ENCODE data around the gene CCDC24.

Gene CCDC24

DNA sequence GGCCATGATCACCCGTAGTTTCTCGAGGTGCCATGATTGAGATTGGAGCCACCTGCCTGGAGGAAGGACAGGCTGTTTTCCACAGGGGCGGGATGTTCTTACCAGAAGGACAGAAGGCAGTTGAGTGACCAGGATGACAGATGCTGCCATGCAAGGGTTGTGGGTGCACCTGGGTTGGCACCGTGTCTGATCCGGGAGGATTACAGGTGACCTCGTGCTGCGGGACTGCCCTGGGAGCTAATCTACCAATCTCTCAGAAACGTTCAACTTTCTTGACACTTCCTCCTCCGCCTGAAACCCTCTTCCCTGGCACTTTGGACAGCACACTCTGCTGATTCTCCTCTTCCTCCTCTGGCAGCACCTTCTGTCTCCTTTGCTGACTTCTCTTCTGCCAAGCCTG is 53.7 kb downstream of the CCDC24 start:
- no peak for DNase-seq

Measured in inflammatory macrophage treated with lipopolysaccharide for 1 hour (primary cell).